HG03565 (cell line): ENCODE measurements around the gene TMEM220.
A peak's percentile ranks its signal among the peaks of the same experiment; 100 is the strongest.
"Not testable (repeated sequence)": the region's sequence is repeated elsewhere in the genome, so short reads cannot be mapped to it uniquely, and the experiment has no call there.

Experiments used
- ATAC-seq: cut with Tn5 transposase; IDR thresholded peaks from one replicate; pipeline ENCODE4 v1.9.1; 2021; ENCODE audit warnings: mild to moderate bottlenecking, moderate library complexity; ENCODE audit not compliant: unreplicated experiment

The TMEM220 gene

DNA sequence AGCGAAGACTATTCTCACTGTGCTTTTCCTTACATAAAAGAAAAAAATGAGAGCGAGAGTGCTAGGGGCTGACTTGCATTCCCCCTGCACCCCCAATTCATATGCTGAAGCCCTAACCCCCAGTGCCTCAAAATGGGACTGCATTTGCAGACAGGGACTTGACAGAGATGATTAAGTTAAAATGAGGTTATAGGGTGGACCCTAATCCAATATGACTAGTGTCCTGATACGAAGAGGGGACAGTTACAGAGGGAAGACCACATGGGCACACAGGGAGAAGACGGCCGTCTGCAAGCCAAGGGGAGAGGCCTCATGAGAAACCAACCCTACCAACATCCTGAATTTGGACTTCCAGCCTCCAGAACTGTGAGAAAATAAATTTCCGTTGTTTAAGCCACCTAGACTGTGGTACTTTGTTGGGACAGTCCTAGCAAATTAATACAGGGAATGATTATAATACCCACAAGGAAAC lies 1.6 kb upstream of the TMEM220 start:
- no peak for ATAC-seq

DNA sequence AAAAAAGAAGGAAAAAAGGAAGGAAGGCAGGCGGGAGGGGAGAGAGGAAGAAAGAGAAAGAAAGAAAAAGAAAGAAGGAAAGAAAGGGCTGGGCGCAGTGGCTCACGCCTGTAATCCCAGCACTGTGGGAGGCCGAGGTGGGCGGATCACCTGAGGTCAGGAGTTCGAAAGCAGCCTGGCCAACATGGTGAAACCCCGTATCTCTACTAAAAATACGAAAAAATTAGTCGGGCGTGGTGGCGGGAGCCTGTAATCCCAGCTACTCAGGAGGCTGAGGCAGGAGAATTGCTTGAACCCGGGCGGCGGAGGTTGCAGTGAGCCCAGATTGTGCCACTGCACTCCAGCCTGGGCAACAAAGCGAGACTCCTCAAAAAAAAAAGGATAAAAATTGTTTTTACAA lies 424 bp upstream of the TMEM220 start:
- not testable (repeated sequence) for ATAC-seq

DNA sequence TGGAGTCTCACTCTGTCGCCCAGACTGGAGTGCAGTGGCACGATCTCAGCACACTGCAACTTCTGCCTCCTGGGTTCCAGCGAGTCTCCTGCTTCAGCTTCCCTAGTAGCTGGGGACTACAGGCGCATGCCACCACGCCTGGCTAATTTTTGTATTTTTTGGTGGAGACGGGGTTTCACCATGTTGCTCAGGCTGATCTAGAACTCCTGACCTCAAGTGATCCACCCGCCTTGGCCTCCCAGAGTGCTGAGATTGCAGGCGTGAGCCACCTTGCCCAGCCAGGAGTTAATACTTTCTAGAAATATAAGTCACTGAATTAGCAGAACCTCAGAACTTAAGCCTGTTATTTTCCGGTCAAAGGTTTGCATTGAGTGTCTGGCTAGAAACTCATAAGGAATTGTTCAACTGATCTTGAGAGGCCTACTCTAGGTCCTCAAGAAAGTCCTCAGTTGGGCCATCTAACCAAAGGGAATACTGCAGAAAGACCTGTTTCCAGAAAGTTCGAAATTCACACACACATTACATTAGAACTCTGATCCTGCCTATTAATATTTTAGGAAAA lies 1.4 kb downstream of the TMEM220 start:
- ATAC-seq: no peak

DNA sequence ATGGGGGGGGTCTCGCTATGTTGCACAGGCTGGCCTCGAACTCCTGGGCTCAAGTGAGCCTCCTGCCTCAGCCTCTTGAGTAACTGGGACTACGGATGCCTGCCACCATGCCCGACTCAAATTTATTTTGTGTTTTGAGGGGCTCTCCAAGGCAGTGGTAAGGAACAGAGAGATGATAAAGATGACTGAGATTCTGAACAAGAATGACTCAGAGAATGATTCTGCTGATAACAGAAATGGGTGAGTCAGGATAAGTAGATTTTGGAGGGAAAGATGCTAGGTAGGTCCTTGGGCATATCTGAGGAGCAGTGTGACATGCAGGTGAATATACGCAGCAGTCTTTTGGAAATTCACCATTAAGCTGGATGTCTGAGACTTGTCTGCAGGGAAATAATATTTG lies 2.6 kb downstream of the TMEM220 start:
- ATAC-seq: no peak

DNA sequence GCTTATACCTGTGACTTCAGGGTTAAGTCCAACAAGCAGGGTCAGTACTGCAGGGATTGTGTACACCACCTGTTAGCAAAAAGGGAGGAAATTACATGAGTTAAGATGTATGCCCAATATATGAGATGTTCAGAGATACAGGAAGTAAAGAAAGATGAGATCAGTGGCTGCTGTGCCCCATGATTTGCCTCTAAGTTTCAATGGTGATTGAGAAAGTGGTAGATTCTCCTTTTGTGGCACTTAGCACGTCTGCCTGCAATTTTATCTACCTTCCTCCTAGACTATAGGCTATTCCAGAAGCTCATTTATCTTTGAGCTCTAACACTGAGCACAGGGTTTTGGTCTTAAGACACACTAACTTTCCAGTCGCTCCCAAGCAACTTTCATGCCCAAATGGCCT lies 3.6 kb downstream of the TMEM220 start:
- no peak for ATAC-seq

DNA sequence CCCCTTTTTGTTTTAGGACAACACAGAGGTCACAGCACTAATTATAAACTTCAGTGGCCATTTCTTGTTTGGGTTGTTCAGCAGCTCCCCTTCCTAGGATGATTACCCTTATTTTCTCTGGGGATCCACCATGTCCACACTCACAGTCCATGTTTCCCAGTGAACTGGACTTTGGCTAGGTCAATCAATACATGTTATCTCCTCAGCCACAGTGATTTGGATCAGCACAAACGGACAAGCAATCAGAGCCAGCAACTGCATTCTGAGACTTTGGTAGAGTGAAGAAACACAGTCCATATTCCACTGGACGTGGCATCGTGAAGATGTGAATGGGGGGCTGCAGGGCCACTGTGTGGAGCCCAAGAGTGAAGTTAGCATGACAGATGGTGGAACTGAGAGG lies 4.6 kb downstream of the TMEM220 start:
- ATAC-seq: no peak

DNA sequence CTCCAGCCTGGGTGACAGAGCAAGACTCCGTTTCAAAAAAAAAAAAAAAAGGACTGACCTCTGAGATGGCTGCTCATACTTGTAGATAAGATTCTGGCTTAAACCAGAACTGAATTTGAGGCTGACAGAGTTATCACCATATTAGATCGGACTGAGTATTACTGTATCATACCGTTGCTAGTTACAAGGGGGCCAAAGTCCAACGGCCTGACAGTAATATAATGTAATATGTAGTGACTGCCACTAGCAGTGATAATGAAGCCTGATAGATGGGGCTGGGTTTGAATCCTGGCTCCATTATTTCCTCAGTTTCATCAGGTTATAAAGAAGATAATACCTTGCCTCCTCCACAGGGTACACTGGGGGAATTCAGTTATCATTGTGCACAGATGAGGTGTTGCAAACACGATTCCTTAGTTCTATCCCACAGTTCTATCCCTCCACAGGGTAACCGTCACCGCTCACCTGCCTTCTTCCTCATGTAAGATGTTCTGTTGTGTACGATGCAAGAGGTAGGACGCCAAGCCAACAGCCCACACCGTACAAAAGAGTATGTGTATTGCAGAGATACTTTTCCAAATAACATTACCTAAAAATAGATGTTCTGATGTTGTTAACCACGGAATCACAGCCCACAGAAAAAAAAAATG lies 5.2 kb downstream of the TMEM220 start:
- no peak for ATAC-seq

DNA sequence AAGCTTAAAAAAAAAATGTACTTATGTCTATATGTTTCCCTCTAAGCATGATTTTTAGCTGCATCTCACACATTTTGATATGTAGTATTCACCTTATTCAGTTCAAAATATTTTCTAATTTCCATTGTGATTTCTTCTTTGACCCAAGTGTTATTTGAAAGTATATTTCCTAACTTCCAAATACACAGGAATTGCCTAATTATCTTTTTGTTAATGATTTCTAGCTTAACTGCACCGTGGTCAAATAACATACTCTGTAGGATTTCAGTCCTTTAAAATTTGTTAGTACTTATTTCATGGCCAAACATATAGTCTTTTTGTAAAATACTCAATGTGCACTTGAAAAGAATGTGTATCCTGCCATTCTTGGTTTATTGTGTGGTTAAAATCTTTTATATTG lies 11.3 kb downstream of the TMEM220 start:
- no peak for ATAC-seq

DNA sequence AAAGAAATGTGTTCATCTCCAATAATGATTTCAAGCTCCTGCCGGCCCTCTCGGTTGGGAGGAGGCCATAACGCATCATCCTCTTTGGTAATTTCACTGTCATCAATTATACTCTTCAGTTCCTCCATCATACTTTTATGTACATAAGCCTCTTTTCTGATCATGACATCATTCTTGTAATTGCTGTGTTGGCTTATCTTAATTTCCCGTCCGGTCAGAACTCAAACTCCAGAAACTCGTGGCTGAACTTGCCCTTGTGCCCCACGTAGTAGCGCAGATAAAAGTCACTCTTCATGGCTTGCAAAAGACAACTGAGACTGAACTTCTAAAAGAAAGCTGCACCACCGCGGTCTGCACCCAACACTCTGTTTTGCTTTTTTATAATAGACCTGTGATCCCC lies 13.6 kb downstream of the TMEM220 start:
- ATAC-seq: no peak

DNA sequence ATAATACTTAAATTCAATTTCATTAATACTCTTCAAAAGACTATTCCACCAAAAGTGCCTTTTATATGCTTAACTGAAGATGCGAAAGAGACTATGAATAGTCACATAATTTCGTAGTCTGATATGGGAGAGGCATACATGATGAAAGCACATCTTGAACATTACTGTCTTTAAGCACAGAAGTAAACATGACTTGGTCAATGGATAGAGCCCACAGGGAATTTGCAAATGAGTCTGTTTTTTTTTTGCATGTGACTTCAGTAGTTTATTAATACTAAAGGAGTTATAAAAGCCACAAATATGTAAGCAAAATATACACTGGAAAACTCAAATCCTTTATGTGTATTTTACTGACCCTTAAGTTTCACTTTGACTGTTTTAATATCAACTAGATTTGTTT lies 16.5 kb downstream of the TMEM220 start:
- ATAC-seq: no peak

DNA sequence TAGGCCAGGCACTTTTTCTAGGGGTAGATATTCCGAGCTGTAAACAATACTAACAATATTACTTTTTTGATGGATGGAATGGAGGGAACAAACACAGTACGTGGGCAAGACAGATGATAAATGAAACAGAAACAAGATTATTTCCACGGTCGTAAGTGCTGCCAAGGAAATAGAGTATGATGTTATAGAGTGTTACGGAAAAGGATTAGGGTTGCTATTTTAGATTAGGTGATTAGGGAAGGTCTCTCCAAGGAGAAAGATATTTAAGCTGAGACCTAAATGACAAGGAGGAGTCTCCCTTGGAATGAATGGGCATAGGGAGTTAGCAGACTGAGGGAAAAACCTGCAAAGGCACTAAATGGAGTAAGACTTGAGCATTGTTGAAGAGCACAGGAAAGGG lies 24.1 kb downstream of the TMEM220 start:
- no peak for ATAC-seq

DNA sequence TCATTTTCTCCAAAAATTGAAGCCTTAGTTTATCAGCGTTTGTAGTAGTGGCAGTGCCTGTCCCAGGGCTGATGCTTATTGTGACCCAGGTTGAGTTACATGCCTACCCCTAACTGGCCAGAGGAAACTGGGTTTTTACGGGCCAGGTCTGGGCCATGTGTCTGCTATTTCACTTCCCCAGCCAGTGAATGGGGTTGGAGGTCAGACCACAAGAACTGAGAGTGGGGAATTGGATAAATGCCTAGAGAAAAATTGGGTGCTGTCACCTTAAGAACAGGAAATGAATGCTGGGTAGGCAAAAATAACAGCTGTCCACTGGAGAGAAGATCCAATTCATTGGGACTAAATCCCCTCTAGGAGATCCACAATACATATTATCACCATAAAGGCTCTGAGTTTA lies 27.2 kb downstream of the TMEM220 start:
- ATAC-seq: no peak

DNA sequence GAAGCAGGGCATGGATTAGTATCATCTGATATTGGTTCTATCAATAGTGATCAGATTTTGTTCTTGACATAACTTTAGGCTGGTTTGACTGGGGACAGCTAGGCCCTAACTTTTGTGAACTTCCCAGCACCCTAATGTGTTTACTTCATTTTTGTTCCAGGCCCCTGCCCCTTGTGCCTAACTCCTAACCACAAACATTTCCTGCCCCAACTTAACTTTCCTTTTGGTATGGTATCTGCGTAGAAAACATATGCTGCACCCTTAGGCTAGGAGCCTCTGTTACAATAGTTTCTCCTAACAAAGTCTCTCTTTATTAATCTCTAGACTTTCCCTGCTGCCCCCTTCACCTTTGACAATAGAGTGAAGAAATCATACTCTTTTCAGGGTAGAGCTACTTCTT lies 30.0 kb downstream of the TMEM220 start:
- no peak for ATAC-seq

DNA sequence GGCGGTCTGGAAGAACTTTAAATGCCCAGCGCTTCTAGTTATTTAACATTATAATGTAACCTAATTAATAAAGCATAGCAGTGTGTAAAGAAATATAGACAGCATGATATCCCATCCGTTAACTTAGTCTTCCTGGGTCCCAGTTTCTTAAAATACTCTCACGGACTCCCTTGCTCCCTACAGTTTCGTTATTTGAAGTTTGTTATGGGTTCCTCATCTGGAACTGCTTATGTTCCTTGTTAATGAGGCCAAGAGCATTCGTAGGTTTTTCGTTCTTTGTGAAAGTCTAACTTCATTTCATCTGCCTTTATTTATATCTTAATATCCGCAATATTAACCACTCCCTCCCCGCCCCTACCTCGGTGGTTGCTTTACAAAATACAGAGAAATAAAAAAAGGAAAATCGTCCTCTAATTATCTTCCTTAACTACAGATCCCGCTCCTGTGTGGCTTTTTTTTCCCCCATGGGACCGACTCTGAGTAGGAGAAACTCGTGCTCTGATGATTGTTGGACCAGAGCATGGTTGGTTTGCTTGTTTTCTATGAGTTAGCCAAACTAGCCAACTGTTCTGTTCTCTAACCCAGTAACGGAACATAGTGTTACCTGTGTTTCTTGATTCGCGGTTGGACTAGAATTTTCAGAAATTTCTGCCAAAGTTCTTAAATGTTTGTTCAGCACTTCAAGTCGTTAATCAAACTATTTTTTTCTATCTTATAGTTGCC lies 31.6 kb downstream of the TMEM220 start:
- ATAC-seq: no peak

DNA sequence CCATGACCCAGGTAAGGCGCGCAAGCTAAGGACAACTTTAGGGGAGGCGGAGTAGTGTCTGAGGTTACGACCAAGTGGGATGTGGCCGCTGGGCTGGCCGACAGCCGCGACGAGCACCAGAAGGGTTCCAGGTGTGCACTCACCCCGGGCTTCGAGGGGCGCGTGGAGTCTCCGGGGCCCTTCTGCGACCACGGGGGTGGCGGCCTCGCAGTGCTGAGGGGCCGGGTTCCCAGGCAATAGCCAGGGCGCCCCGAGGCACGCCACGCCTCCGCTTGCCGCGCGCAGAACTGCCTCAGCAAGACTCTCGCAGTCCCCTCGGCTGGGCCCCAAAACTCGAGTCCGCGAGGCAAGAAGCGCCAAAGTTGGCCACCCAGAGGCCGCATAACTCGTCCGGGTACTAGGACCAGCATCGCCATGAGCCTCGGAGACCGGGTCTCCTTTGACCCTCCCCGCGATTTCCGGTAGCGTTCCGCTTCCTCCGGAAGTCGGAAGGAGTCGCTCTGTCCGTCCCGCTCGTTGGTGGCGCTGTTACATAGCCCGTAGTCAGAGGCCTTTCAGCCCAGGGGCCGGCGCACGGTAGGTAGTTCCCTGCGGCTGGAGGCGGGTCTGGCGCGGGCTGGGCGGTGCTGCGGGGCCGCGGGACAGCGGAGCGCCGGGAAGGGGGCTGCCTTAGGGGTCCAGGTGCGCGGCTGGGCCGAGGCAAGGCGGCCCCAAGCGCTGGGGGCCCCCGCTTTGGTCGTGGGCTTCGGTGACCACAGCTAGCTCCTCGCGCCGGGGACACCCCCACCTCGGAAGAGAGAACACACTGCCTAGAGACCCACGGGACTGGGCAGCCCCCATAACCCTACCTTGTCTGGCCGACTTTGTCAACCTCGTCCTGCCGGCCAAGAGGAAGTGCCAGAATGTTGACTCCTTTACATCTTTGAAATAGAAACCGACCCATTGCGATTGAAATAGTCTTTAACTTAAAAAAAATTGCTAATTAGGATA lies 32.4 kb downstream of the TMEM220 start, which contains the start of the genes ADPRM and SCO1:
Gene ADPRM, plus strand, starts transcription at position 503 of the 990 bp plus-strand sequence. CDS start 7,333 bp downstream, outside the sequence.
Gene SCO1, minus strand, starts transcription at position 442 of the 990 bp plus-strand sequence. Its CDS starts 26 bp downstream, at position 416.
- peak; percentile 95 for ATAC-seq

DNA sequence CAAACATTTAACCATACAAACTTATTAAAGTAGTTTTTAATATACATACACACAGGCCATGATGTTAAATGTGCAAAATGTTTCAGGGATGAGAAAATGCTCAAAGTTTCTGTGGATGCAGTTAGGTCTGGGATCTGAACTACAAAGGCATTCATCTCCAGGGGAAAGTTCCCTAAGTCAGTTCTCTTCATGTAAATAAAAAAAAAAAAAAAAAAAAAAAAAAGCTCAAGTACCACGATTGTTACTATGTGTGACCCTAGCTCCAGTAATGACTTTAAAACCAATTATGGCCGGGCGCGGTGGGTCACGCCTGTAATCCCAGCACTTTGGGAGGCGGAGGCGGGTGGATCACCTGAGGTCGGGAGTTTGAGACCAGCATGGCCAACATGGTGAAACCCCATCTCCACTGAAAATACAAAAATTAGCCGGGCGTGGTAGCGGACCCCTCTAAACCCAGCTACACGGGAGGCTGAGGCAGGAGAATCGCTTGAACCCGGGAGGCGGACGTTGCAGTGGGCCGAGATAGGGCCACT lies 33.9 kb downstream of the TMEM220 start:
- ATAC-seq: not testable (repeated sequence)

DNA sequence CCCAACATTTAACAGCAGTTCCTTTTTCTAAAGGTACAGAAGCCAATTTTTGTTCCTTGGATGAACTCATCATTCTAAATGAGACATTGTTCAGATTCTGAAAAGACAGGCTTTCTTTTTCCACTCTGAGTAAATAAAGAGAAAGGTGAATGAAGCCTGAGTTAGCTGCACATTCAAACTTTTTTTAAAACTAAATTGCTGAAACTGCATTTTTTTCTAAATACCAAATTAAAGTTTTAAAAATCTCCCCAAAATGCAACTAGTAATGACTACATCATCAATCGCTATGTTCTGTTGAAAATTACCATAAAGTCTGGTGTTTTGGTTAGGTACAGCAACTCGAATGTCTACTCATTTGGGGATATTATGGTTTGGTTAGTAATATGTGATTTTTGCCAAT lies 42.3 kb downstream of the TMEM220 start:
- ATAC-seq: no peak

DNA sequence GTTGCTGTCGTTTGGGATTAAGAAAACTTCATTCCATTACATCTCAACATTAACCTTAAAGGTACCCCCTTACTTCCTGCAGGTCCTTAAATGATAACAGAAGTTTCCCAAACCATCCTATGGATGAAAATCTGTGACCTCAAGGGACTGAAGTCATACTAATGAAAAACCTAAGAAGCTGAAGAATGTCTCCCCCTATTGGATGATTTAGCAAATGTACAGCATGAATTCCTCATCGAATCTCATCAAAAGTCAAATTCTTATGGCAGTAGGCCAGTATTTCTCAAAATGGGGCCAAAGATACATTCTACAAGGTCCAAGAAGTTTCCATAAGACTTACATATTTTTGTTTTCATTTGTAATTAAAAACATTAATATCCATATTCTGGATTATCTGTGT lies 46.0 kb downstream of the TMEM220 start:
- ATAC-seq: no peak

DNA sequence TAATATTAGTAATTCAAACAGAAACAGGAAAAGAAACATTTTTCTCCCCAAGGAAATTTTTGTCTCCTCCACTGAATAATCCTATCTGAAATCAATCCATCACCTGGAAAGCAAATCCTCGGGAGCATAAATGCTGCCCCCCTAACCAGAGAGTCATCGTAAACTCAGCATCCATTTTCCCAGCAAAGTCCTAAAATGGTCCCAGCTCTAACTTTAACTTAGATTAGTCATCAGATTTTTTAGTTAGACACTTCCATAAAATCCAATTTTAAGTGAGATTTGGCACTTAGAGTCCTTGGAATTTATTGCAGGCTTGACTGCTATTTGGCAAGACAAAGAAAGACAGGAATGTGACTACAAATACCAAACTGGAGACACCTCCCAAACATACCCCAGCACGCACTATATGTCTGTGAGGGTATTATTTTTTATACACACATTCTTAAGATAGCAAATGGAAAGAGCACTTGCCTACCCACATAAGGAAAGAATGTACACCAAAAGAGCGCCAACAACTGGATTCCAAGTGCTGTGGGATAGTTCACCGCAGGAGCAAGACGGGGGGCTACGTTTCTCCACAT lies 47.9 kb downstream of the TMEM220 start:
- ATAC-seq: no peak

DNA sequence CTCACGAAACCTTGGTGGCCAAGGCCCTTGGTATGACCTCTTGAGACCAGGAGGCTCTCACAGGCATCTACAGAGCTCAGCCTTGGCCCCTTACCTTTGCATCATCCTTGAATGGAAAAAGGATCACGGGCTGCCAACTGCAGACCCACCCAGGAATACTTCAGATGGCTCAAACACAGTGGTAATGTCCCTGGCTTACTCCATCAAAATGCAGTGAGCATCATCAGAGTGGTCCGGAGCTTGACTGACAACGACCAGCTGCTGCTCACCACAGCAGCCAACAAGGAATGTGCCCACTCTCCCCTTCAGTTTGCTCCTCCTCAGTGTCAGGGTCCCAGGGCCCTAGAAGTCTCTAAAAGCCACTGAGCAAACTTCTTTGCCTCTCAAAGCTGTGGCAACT lies 55.1 kb downstream of the TMEM220 start:
- no peak for ATAC-seq
